ENCODE measurements around the gene SNAP23. TPM values are rescaled to one million over a fixed set of nuclear protein-coding genes. Genes with fewer than 3 reads are reported as not detected.

The SNAP23 gene
- total RNA-seq, 2 donors from 2014 or later = 48.0 to 55.8 TPM

DNA sequence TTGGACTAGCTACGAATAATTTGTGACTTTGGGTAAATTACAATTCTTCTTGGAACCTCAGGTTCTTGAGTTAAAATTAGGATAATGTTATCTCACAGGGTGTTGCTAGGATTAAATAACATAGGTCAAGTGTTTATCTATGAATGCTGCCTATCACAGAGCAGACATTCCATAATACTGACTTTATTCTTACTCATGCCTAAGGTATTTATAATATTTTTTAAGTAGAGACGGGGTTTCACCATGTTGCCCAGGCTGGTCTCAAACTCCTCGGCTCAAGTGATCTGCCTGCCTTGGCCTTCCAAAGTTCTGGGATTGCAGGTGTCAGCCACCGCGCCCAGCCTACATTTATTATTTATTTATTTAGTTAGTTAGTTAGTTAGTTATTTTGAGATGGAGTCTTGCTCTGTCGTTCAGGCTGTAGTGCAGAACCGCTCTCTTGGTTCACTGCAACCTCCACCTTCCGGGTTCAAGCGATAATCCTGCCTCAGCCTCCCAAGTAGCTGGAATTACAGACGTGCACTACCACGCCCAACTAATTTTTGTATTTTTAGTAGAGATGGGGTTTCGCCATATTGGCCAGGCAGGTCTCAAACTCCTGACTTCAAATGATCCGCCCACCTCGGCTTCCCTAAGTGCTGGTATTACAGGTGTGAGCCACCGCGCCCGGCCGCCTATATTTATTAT, 3.8 kb upstream of the SNAP23 start:
- intact Hi-C loops (cut with DNase I) = loop anchor here in 1 of 2 donors (5.0 kb wide), 1 partner anchor 559 kb away; no protein-coding TSS in a partner anchor
- DNase-seq (ENCODE audit: low spot score) = no peak

DNA sequence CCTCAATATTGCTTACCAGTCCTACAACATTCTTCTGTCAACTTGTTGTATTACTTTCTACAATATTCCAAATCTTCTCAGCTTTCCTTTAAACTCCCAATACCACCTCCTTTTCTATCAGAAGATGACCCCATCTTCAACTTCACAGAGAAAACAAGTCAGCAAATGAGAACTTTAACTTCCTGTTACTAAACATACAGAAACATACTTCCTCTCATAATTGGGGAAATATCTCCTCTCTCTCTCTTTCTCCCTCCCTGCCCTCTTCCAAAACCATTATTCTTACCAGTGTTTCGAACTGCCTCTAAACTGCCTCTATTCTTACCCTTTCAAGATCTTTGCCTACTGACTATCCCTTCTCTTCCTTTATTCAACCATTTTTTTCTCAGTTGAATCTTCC, 1.8 kb upstream of the SNAP23 start:
- DNase-seq (ENCODE audit: low spot score) = no peak
- intact Hi-C loops (cut with DNase I) = loop anchor here in 1 of 2 donors (5.0 kb wide), 1 partner anchor 561 kb away; no protein-coding TSS in a partner anchor

DNA sequence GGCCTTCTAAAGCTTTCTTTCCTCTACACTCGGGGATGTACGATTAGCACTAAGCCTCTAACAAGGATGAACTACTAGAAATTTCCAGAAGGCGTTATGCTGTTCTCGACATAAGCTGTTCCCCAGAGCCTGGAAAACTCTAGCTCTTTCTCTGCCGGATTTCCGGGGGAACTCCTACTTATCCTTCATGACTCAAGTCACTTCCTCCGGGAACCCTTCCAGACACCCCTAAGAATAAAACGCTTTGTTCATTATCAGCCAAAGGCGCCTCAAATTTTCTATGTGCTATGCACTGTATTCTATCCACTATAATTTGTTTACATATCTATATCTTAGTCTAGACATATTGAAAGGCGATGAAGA, 455 bp upstream of the SNAP23 start:
- intact Hi-C loops (cut with DNase I) = loop anchor here in 1 of 2 donors (5.0 kb wide), 1 partner anchor 563 kb away; no protein-coding TSS in a partner anchor
- no peak for DNase-seq (ENCODE audit: low spot score)

DNA sequence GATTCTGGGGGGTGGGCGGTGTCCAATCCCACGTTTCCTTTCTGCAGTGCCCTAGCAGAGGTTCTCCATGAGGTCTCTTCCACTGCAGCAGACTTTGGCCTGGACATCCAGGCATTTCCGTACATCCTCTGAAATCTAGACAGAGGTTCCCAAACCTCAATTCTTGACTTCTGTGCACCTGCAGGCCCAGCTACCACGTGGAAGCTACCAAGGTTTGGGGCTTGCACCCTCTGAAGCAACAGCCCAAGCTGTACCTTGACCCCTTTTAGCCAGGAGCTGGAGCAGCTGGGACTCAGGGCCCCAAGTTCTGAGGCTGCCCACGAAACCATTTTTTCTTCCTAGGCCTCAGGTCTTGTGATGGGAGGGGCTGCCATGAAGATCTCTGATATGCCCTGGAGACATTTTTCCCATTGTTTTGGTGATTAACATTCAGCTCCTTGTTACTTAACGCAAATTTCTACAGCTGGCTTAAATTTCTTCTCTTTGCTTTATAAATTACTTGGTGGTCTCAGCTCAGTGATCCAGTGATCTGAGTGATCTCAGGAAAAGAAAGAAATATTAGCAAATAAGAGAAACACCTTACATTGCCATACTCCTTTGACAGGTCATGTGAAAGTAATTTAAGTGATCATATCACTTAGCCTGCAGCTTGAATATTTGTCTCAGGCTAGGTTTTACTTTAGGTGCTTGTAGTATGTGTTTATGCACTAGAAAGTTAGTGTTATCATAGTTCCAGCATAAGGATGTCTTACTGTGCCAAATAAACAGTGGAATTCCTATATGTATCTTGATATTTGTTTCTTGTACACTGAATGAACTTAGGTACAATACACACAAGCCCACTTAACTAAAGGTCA, 3.0 kb downstream of the SNAP23 start:
- intact Hi-C loops (cut with DNase I) = no loop called here
- no peak for DNase-seq (ENCODE audit: low spot score)

DNA sequence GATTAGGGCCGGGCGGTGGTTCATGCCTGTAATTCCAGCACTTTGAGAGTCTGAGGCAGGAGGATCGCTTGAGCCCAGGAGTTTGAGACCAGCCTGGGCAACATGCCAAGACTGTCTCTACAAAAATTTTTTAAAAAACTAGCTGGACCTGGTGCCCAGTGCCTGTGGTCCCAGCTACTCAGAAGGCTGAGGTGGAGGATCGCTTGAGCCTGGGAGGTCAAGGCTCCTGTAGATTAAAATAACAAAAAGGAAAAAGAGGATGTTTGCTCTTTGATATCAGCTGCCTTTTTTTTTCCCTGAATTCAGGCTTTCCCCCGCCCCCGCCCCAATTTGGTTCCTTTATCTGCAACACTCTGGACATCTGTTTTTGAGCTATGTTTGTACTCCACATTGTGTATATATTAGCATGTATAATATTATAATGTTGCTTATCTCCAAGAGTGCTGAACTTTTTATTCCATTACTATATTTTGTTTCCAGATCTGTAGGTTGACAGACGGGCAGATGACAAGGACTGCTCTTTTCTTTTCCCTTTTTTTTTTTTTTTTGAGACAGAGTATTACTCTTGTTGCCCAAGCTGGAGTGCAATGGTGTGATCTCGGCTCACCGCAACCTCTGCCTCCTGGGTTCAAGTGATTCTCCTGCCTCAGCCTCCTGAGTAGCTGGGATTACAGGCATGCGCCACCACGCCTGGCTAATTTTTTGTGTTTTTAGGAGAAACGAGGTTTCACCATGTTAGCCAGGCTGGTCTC, 4.6 kb downstream of the SNAP23 start:
- no peak for DNase-seq (ENCODE audit: low spot score)
- intact Hi-C loops (cut with DNase I) = no loop called here

DNA sequence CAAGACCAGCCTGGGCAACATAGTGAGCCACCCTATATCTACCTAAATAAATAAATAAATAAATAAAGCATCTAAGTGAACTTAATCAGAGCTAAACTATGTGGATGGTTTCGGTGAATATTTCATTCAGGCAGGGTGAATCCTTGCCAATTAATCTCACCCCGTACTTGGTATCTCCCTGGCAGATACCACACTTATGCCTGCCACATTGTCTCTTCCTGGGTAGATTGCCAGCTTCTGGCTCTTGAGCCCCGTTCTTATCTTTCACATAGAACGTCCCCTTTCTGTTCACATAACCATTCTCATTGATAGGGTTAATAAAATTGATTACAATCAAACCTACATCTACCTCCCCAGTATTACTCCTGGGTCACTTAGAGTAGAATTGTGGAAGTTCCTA, 7.0 kb downstream of the SNAP23 start:
- no peak for DNase-seq (ENCODE audit: low spot score)

DNA sequence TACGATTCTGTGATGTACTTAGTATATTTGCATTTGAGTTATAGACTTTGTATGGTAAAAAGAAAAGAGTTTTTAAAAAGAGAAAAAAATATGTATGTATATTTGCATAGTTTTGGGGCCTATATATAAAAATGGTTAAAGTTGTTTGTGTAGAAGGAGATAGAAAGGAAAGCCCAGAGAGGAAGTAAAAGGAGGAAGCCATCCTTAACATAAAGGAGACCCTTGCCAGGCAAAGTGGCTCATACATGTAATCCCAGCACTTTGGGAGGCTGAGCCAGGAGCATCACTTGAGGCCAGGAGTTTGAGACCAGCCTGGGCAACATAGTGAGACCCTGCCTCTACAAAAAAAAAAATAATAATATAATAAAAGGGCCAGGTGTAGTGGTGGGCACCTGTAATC, 8.4 kb downstream of the SNAP23 start:
- DNase-seq (ENCODE audit: low spot score) = no peak
- intact Hi-C loops (cut with DNase I) = no loop called here

More for the DNA sequence above, 7.0 kb downstream of the SNAP23 start:
- intact Hi-C loops (cut with DNase I) = no loop called here

DNA sequence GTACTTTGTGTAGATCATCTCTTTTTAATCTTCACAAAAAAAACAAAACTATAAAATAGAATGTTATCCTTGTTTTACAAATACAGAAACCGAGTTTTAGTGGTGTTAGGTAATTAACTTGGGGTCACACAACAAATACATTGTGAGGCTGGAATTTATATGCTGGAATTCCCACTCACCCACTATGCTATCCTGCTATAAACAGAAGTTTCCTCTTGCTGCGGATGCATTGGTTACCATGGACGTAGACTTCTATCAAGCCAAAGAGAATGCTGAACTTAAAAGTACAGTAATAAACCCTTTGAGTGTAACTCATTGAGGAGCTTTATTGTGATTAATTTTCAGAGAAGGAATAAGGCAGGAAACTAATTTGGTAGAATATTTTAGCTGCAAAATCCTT, 9.2 kb downstream of the SNAP23 start:
- no peak for DNase-seq (ENCODE audit: low spot score)
- intact Hi-C loops (cut with DNase I) = no loop called here

DNA sequence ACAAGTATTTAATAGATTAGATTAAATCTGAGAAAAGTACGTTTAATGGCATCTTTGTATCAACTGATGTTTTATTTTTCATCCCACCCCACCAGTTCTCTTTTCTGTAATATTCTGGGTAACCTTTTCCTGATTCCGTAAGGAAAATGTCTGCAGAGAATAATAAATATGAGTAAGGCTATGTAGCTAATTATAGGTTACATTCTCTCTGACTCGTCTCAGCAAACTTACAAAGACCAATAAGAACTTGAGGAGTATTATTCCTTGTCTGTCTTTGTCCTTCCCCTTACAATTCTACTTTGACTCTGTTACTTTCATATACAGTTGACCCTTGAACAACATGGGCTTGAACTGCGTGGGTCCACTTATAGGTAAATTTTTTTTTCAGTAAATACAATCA, 12.1 kb downstream of the SNAP23 start:
- intact Hi-C loops (cut with DNase I) = no loop called here
- no peak for DNase-seq (ENCODE audit: low spot score)

DNA sequence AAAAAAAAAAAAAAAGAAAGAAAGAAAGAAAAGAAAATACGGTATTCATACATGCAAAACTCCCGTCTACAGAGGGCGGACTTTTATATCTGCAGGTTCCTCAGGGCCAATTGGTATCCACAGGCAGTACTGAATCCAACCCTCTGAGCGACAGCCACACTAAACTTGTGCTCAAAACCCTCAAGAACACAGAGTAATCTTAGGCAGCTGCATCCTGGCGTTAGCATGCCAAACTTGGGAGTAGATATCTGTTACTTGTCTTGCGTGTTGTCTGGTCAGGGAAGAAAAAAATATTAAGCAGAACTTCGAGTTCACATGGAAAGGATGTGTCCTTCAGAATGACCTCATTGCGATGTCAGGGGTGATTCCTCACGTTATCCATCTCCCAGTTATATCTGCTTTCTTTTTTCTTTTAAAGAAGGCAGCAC, 12.8 kb downstream of the SNAP23 start:
- intact Hi-C loops (cut with DNase I) = no loop called here
- no peak for DNase-seq (ENCODE audit: low spot score)

DNA sequence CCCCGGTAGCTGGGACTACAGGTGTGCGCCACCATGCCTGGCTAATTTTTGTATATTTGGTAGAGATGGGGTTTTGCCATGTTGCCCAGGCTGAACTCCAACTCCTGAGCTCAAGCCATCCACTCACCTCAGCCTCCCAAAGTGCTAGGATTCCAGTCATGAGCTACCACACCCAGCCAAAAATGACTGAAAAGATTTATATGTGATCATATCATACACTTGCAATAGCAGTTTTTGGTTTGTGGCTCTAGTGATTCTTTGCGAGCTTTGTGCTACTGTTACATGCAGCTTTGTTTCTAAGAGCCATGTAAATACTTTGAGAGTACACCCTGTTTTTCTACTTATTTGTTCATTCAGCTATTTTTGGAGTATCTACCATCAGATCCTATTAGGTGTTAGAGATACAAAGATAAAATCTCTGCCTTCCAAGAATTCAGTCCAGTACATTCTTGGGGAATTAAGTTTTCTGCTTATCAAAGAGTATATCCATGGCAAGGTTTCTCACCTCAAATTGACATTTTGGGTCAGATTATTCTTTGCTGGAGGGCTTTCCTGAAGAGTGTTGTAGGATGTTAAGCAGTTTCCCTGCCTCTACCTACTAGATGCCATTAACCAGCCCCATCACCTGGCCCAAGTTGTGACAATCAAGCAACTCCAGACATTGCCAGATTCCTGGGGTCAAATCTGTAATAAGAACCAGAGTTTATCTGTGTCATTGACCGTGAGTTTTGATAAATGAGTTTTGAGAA, 15.0 kb downstream of the SNAP23 start:
- intact Hi-C loops (cut with DNase I) = no loop called here
- no peak for DNase-seq (ENCODE audit: low spot score)

DNA sequence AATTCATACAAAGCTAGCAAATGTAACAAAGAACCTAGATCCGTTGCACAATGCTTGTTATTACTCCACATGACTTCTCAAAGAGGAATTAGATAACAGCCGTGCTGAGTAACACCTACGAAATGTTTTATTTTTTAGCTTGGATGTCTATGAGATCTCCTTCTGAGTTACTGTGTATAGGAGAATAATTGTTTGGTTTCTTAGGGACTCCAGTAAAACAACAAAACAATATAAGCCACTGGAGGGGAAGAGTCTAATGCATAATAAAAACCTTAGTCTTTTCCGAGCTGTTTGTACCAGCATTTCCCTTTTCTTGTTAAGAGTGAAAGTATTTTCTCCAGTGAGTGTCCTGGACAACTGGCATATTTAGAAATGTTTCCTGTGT, 15.6 kb downstream of the SNAP23 start:
- intact Hi-C loops (cut with DNase I) = no loop called here
- DNase-seq (ENCODE audit: low spot score) = no peak

DNA sequence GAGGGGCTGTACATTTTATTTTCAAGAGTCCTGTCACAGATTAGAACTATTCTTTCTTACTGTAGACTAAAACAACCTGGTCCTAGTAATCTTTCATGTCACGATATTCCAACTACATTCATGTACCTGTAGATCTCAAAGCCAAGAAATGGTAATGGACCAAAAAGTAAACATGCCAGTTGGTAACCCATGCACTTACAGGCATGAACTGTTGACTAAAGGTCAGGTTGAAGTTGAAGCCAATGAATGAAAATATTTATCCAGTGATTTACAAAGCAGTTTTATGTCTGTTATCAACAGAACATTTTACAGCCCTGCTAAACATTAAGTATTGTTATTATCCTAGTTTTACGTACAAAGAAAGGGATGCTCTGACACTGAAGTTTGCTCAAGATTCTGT, 27.9 kb downstream of the SNAP23 start:
- intact Hi-C loops (cut with DNase I) = no loop called here
- DNase-seq (ENCODE audit: low spot score) = no peak

DNA sequence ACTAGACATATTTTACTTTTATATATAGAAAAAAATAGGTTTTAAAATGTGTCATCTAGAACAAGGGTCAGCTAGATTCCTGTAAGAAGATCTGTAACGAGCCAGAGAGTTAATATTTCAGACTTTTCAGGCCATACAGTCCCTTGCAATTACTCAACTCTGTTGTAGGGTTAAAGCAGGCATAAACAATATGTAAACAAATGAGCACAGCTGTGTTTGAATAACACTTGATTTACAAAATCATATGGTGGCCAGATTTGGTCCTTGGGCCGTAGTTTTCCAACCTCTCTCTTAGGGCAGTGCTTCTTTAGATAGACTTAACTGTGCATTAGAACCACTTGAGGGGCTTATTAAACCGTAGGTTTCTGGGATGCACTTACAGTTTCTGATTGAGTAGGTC, 33.5 kb downstream of the SNAP23 start:
- intact Hi-C loops (cut with DNase I) = no loop called here
- no peak for DNase-seq (ENCODE audit: low spot score)

DNA sequence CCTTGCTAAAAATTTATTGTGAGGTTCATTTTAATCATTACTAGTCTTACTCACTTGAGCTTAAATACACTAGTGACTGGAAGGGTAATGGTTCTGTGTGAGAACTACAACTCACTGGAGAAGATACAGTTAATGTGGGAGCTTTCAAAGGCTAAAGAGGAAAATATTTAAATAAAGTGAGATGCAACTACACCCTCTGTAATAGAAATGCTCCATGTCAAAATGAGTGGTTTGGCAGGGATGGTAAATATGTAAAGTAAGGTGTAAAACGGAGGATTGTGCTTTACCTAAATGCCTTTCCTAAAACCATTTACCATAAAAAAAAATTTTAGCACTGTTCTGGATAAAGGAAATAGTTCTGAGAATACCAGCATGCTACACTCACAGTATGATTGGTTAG, 37.8 kb downstream of the SNAP23 start:
- no peak for DNase-seq (ENCODE audit: low spot score)
- intact Hi-C loops (cut with DNase I) = loop anchor here in 1 of 2 donors (10.0 kb wide), 1 partner anchor 132 kb away; no protein-coding TSS in a partner anchor

DNA sequence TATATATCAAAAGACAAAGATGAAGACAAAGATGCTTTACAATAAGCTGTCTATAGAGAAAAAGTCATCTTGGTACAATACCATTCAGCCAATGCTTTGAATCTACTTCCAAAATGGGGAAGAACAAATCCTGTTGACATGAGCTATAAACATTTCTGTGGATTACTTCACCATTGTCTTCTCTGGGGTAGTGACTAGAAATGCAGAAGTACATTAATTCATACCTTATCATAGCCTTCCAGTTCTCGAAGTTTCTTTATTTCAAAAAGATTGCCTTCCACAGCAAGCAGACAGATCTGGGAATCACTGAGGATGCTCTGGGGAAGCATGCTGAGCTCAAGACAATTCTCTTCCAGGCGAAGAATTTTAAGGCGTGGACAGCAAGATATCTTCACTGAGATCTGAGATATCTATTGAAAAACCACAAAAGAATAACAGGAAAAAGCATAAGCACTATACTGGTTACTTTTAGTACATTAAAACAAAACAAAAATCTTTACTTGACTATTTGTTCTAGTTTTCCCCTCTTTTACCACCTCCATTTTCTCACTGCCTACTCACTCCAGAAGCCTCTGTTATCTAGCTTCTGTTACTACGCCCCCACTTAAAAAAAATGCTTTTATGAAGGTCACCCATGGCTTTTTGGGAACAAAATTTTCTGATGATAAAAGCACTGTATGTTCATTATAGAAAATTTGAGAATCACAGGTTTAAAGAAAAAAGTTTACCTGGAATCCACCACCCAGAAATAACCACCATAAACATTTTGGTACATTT, 49.6 kb downstream of the SNAP23 start:
- intact Hi-C loops (cut with DNase I) = loop anchor here in 1 of 2 donors (10.0 kb wide), 1 partner anchor 110 kb away; no protein-coding TSS in a partner anchor

DNA sequence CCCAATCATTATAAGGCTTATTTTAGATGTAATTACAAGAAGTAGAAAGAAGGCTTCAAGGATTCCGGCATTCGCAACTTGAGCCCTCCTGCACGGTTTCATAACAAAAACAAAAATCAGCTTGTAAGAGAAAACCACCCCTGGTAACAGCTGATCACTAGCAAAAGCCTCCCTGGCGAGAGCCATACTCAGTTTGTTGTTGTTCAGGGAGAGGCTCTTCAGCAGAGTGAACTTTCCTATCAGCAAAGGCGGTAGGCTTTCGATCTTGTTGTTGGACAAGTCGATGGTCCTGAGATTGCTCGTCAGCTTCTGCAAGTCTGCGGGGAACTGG, 52.4 kb downstream of the SNAP23 start:
- no peak for DNase-seq (ENCODE audit: low spot score)
- intact Hi-C loops (cut with DNase I) = loop anchor here in 1 of 2 donors (10.0 kb wide), 1 partner anchor 107 kb away; no protein-coding TSS in a partner anchor

More for the DNA sequence above, 49.6 kb downstream of the SNAP23 start:
- DNase-seq (ENCODE audit: low spot score) = no peak

Data from posterior vena cava (tissue), 2 donors.